ENCODE data around the gene F2. TPM values are rescaled to one million over a fixed set of nuclear protein-coding genes. Genes with fewer than 3 reads are reported as not detected.

F2 gene
- total and polyA plus RNA-seq, 11 donors = 0.08 to 0.18 (median 0.17) TPM; not detected in 8

GRCh38 chr11:46755962-46756361 is 36.9 kb downstream of the F2 start:
- no peak for TF ChIP-seq POLR2A (IDR thresholded peaks at IDR 0.05)
- TF ChIP-seq, protein P1, sequence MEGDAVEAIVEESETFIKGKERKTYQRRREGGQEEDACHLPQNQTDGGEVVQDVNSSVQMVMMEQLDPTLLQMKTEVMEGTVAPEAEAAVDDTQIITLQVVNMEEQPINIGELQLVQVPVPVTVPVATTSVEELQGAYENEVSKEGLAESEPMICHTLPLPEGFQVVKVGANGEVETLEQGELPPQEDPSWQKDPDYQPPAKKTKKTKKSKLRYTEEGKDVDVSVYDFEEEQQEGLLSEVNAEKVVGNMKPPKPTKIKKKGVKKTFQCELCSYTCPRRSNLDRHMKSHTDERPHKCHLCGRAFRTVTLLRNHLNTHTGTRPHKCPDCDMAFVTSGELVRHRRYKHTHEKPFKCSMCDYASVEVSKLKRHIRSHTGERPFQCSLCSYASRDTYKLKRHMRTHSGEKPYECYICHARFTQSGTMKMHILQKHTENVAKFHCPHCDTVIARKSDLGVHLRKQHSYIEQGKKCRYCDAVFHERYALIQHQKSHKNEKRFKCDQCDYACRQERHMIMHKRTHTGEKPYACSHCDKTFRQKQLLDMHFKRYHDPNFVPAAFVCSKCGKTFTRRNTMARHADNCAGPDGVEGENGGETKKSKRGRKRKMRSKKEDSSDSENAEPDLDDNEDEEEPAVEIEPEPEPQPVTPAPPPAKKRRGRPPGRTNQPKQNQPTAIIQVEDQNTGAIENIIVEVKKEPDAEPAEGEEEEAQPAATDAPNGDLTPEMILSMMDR (IDR thresholded peaks at IDR 0.05) = no peak
- ATAC-seq (no peak), DNase-seq (no peak)
- intact Hi-C loops (cut with DNase I) = no loop called here
- Histone ChIP-seq H3K27ac (no peak overlapping the region), H3K4me3 (no peak overlapping the region), H3K27me3 (no peaks in the 10 kb centered on the region), H3K4me1 (peaks cover 0 to 8% (median 0%) of the 10 kb centered on the region in 12 donors), H3K9me3 (no peaks in the 10 kb centered on the region), H3K36me3 (peaks cover 3 to 100% (median 98%) of the 10 kb centered on the region in 9 donors)

GRCh38 chr11:46759196-46759595 is 40.2 kb downstream of the F2 start:
- intact Hi-C loops (cut with DNase I) = no loop called here
- no peak for ATAC-seq
- Histone ChIP-seq H3K4me3 (no peak overlapping the region), H3K36me3 (peaks cover 3 to 100% (median 100%) of the 10 kb centered on the region in 9 donors), H3K27ac (no peak overlapping the region), H3K9me3 (no peaks in the 10 kb centered on the region), H3K27me3 (no peaks in the 10 kb centered on the region), H3K4me1 (peaks cover 0 to 8% (median 0%) of the 10 kb centered on the region in 12 donors)
- WGBS, 4 donors = 90 to 99% (median 94%) methylated on average over 4 to 6 of the region's 6 CpGs
- no peak for TF ChIP-seq POLR2A (IDR thresholded peaks at IDR 0.05)
- TF ChIP-seq, protein P1 (IDR thresholded peaks at IDR 0.05) = no peak
- DNase-seq = no peak

GRCh38 chr11:46760429-46761128 is 41.6 kb downstream of the F2 start:
- H3K27me3 ChIP-seq = no peaks in the 10 kb centered on the region
- no peak overlapping the region for H3K27ac ChIP-seq
- TF ChIP-seq POLR2A (IDR thresholded peaks at IDR 0.05) = no peak
- TF ChIP-seq, protein P1 (IDR thresholded peaks at IDR 0.05) = no peak
- intact Hi-C loops (cut with DNase I) = no loop called here
- ATAC-seq (no peak), DNase-seq (no peak)
- peaks cover 0 to 8% (median 0%) of the 10 kb centered on the region in 12 donors for H3K4me1 ChIP-seq
- peaks cover 3 to 100% (median 99%) of the 10 kb centered on the region in 9 donors for H3K36me3 ChIP-seq
- H3K9me3 ChIP-seq = no peaks in the 10 kb centered on the region
- H3K4me3 ChIP-seq = no peak overlapping the region
- WGBS, 4 donors = 94 to 98% (median 97%) methylated on average over 6 of the region's 6 CpGs

GRCh38 chr11:46761807-46762206 is 42.8 kb downstream of the F2 start:
- intact Hi-C loops (cut with DNase I) = no loop called here
- no peak overlapping the region for H3K4me3 ChIP-seq
- no peaks in the 10 kb centered on the region for H3K27me3 ChIP-seq
- H3K9me3 ChIP-seq = no peaks in the 10 kb centered on the region
- H3K27ac ChIP-seq = no peak overlapping the region
- peaks cover 3 to 100% (median 99%) of the 10 kb centered on the region in 9 donors for H3K36me3 ChIP-seq
- ATAC-seq (no peak), DNase-seq (no peak)
- no peaks in the 10 kb centered on the region for H3K4me1 ChIP-seq
- TF ChIP-seq, protein P1 (IDR thresholded peaks at IDR 0.05) = no peak
- TF ChIP-seq POLR2A (IDR thresholded peaks at IDR 0.05) = no peak
- WGBS, 4 donors = 89 to 94% (median 92%) methylated on average over 4 of the region's 4 CpGs

Measured in heart left ventricle (tissue), 16 donors.